GM21367 (cell line): Measurements from ENCODE around the gene GUCY1A1.
"Not testable (repeated sequence)": the region's sequence is repeated elsewhere in the genome, so short reads cannot be mapped to it uniquely, and the experiment has no call there.

ENCODE experiments used
- ATAC-seq: cut with Tn5 transposase; IDR thresholded peaks from one replicate; pipeline ENCODE4 v1.9.1; 2021; ENCODE audit not compliant: unreplicated experiment

GUCY1A1 gene

GRCh38 chr4:155666344-155667221, at the start of gene GUCY1A1:
Gene GUCY1A1 (plus strand): TSS chr4:155666848. CDS start chr4:155696868, 30,020 bp downstream.
- ATAC-seq = peak; percentile 40

- ATAC-seq = no peak
These were observed 49.4 kb upstream of the GUCY1A1 start for GRCh38 chr4:155617296-155617695.

GRCh38 chr4:155618183-155618838, 48.3 kb upstream of the GUCY1A1 start:
- ATAC-seq = no peak

GRCh38 chr4:155620637-155621036, 46.0 kb upstream of the GUCY1A1 start:
- no peak for ATAC-seq

- ATAC-seq = peak; percentile 76
These were observed 42.2 kb upstream of the GUCY1A1 start for GRCh38 chr4:155624478-155624877.

- ATAC-seq = no peak
These were observed 40.1 kb upstream of the GUCY1A1 start for GRCh38 chr4:155626561-155626960.

GRCh38 chr4:155629183-155629825, 37.3 kb upstream of the GUCY1A1 start:
- no peak for ATAC-seq

- ATAC-seq = no peak
These were observed 36.7 kb upstream of the GUCY1A1 start for GRCh38 chr4:155629956-155630355.

- ATAC-seq = no peak
These were observed 34.3 kb upstream of the GUCY1A1 start for GRCh38 chr4:155632310-155632840.

GRCh38 chr4:155638195-155638965, 28.3 kb upstream of the GUCY1A1 start:
- ATAC-seq = no peak

GRCh38 chr4:155639704-155640523, 26.7 kb upstream of the GUCY1A1 start:
- ATAC-seq = peak; percentile 93

GRCh38 chr4:155640751-155641150, 25.9 kb upstream of the GUCY1A1 start:
- ATAC-seq = no peak

- no peak for ATAC-seq
These were observed 23.6 kb upstream of the GUCY1A1 start for GRCh38 chr4:155643087-155643486.

GRCh38 chr4:155646001-155646400, 20.6 kb upstream of the GUCY1A1 start:
- no peak for ATAC-seq

- ATAC-seq = not testable (repeated sequence)
These were observed 15.9 kb upstream of the GUCY1A1 start for GRCh38 chr4:155650785-155651184.

- ATAC-seq = no peak
These were observed 13.6 kb upstream of the GUCY1A1 start for GRCh38 chr4:155653052-155653451.

GRCh38 chr4:155656025-155656424, 10.6 kb upstream of the GUCY1A1 start:
- ATAC-seq = no peak

- ATAC-seq = no peak
These were observed 9.5 kb upstream of the GUCY1A1 start for GRCh38 chr4:155657169-155657568.

GRCh38 chr4:155657985-155658680, 8.5 kb upstream of the GUCY1A1 start:
- ATAC-seq = no peak
